Neural progenitor cell (in vitro differentiated cells): Measurements from ENCODE around the gene BOD1L1. TPM values are rescaled to one million over a fixed set of nuclear protein-coding genes. Genes with fewer than 3 reads are reported as not detected.

Experiments used
- DNase-seq: peaks from one replicate; pipeline ENCODE4 v3.0.0-alpha.2; 2016; ENCODE audit warnings: low spot score
- H2AFZ ChIP-seq: fragments of 200-600 bp; sonication (generic); replicated peaks from 2 replicates; pipeline ENCODE4 v1.6.1; 2016; ENCODE audit warnings: antibody characterized with exemption
- H3F3A ChIP-seq: fragments of 200-600 bp; sonication (generic); 2 replicates; pipeline ENCODE4 v1.6.1; 2016; ENCODE audit warnings: antibody characterized with exemption, low read depth
- H3K27ac ChIP-seq: fragments of 200-600 bp; sonication (generic); 2 replicates; pipeline ENCODE4 v1.5.1; 2016; ENCODE audit warnings: mild to moderate bottlenecking
- H3K27me3 ChIP-seq: fragments of 200-600 bp; sonication (generic); 2 replicates; pipeline ENCODE4 v1.6.1; 2016; ENCODE audit warnings: mild to moderate bottlenecking, moderate library complexity
- H3K36me3 ChIP-seq: fragments of 200-600 bp; sonication (generic); 2 replicates; pipeline ENCODE4 v1.5.1; 2016
- H3K4me1 ChIP-seq: fragments of 200-600 bp; sonication (generic); 2 replicates; pipeline ENCODE4 v1.6.1; 2016; ENCODE audit warnings: mixed run types
- H3K4me2 ChIP-seq: fragments of 200-600 bp; sonication (generic); 2 replicates; pipeline ENCODE4 v1.6.1; 2016
- H3K4me3 ChIP-seq: fragments of 200-600 bp; sonication (generic); 2 replicates; pipeline ENCODE4 v1.5.1; 2016
- H3K79me2 ChIP-seq: fragments of 200-600 bp; sonication (generic); 2 replicates; pipeline ENCODE4 v1.6.1; 2016; ENCODE audit warnings: low read depth
- H3K9ac ChIP-seq: fragments of 200-600 bp; sonication (generic); 2 replicates; pipeline ENCODE4 v1.6.1; 2016
- H3K9me3 ChIP-seq: fragments of 200-600 bp; sonication (generic); 2 replicates; pipeline ENCODE4 v1.5.1; 2016; ENCODE audit warnings: low read depth
- H4K20me1 ChIP-seq: fragments of 200-600 bp; sonication (generic); 2 replicates; pipeline ENCODE4 v1.6.1; 2016; ENCODE audit warnings: low read depth
- H3K27ac Mint-ChIP-seq: 3 replicates; pipeline ENCODE4 v1.8.0; 2021; ENCODE audit warnings: mixed read lengths
- H3K27me3 Mint-ChIP-seq: 2 replicates; pipeline ENCODE4 v1.8.0; 2022; ENCODE audit warnings: low read depth, mild to moderate bottlenecking, inconsistent platforms, moderate library complexity, mixed read lengths; ENCODE audit not compliant: insufficient read depth
- H3K36me3 Mint-ChIP-seq: 3 replicates; pipeline ENCODE4 v1.8.0; 2021; ENCODE audit warnings: mixed read lengths
- H3K4me1 Mint-ChIP-seq: 3 replicates; pipeline ENCODE4 v1.8.0; 2021; ENCODE audit warnings: mixed read lengths
- H3K4me3 Mint-ChIP-seq: 3 replicates; pipeline ENCODE4 v1.8.0; 2021; ENCODE audit warnings: mild to moderate bottlenecking, moderate library complexity, mixed read lengths
- H3K9me3 Mint-ChIP-seq: 3 replicates; pipeline ENCODE4 v1.8.0; 2020; ENCODE audit warnings: mixed read lengths
- CTCF ChIP-seq: fragments of 200-600 bp; sonication (generic); IDR thresholded peaks from 2 replicates; pipeline ENCODE4 v1.5.1; 2017; ENCODE audit warnings: antibody characterized with exemption, mild to moderate bottlenecking
- EZH2 ChIP-seq: fragments of 200-600 bp; sonication (generic); IDR thresholded peaks from 2 replicates; pipeline ENCODE4 v1.6.1; 2017; ENCODE audit warnings: antibody characterized with exemption, mild to moderate bottlenecking, moderate library complexity
- EZH2phosphoT487 ChIP-seq: fragments of 200-600 bp; sonication (generic); IDR thresholded peaks from 2 replicates; pipeline ENCODE4 v1.6.1; 2017; ENCODE audit warnings: antibody characterized with exemption
- total RNA-seq: library from RNA; depleted of rRNA; stranded (reverse); fragments of >200 nt; gene quantifications from 2 replicates; pipeline ENCODE4 v1.2.3, GENCODE V29; 2015; ENCODE audit warnings: low replicate concordance

BOD1L1 gene
- total RNA-seq, 1 donor from 2014 or later = 32.5 TPM

DNA sequence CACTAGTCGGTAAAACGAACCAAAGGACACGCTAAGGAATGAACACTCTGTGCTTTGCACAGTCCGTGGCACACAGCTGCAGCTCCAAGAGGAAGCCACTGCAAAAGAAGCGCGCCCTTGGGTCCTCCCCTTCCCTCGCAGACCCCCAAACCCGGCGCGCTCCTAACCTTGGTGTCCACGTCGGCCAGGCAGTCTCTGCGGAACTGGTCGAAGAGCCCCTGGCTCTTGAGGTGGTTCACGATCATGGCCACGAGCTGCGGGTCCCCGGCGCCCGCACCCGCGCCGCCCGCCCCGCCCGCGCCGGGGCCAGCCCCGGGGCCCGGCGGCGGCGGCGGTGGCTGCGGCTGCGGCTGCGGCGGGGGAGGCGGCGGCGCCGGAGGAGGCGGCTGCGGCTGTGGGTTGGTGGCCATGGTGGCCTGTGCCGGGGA is 333 bp downstream of the BOD1L1 start:
- TF ChIP-seq EZH2phosphoT487 = peak; percentile 8
- no peak for TF ChIP-seq EZH2
- H3K4me1 ChIP-seq = peaks cover 13% of the 10 kb centered on the region
- Mint-ChIP-seq H3K27me3 (no peaks in the 10 kb centered on the region), H3K4me3 (peak overlapping the region; percentile 98), H3K9me3 (no peaks in the 10 kb centered on the region), H3K4me1 (peaks cover 20% of the 10 kb centered on the region), H3K36me3 (no peaks in the 10 kb centered on the region), H3K27ac (peak overlapping the region; percentile 38)
- H3K36me3 ChIP-seq = no peaks in the 10 kb centered on the region
- peak overlapping the region; percentile 74 for H3K9ac ChIP-seq
- no peaks in the 10 kb centered on the region for H3F3A ChIP-seq
- peaks cover 50% of the 10 kb centered on the region for H3K79me2 ChIP-seq
- peaks cover 34% of the 10 kb centered on the region for H4K20me1 ChIP-seq
- H3K27me3 ChIP-seq = no peaks in the 10 kb centered on the region
- H3K4me2 ChIP-seq = peak overlapping the region; percentile 94
- peak overlapping the region; percentile 77 for H3K4me3 ChIP-seq
- peak overlapping the region; percentile 69 for H2AFZ ChIP-seq
- no peak for DNase-seq
- no peaks in the 10 kb centered on the region for H3K9me3 ChIP-seq
- no peak overlapping the region for H3K27ac ChIP-seq

DNA sequence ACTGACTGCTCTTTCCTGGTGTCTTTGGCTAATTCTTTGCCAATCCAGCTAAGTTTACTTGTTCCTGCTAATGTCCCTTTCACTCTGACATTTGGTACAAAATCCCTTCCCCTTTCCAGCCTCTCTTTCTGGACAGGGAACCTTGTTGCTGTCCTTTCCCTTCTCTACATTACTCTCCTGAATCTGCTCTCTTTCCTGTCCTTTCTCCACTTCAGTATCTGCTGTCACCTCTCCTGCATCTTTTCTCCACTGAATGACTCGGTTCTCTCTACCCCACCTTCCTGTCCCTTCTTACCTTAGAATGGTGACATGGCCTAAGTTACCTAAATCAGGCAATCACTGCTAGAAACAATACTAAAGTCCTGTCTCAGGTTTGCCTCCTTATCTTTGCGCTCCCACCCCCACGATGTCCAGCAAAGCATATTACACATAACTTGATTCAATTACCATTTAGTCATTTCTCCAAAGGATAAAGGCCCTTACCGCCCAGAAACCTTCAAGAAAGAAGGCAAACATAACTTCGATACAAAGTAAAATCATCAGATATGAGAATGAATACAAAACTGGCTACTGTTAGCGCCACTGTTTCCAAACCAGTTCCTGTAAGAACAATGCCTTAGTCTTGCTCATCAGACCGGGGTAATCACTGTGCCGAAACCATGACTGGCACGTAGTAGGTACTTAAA is 890 bp downstream of the BOD1L1 start:
- Histone ChIP-seq H3K4me2 (peak overlapping the region; percentile 94), H4K20me1 (peaks cover 37% of the 10 kb centered on the region), H3K79me2 (peaks cover 54% of the 10 kb centered on the region), H3K4me3 (peak overlapping the region; percentile 77), H3K9ac (peak overlapping the region; percentile 74), H2AFZ (no peak overlapping the region), H3K36me3 (no peaks in the 10 kb centered on the region), H3K4me1 (peaks cover 13% of the 10 kb centered on the region), H3K9me3 (no peaks in the 10 kb centered on the region), H3K27me3 (no peaks in the 10 kb centered on the region), H3F3A (no peaks in the 10 kb centered on the region), H3K27ac (no peak overlapping the region)
- TF ChIP-seq EZH2 (no peak), CTCF (no peak), EZH2phosphoT487 (no peak)
- H3K4me1 Mint-ChIP-seq = peaks cover 20% of the 10 kb centered on the region
- no peak for DNase-seq
- H3K36me3 Mint-ChIP-seq = no peaks in the 10 kb centered on the region
- H3K9me3 Mint-ChIP-seq = no peaks in the 10 kb centered on the region
- peak overlapping the region; percentile 38 for H3K27ac Mint-ChIP-seq
- H3K4me3 Mint-ChIP-seq = peak overlapping the region; percentile 88
- H3K27me3 Mint-ChIP-seq = no peaks in the 10 kb centered on the region

DNA sequence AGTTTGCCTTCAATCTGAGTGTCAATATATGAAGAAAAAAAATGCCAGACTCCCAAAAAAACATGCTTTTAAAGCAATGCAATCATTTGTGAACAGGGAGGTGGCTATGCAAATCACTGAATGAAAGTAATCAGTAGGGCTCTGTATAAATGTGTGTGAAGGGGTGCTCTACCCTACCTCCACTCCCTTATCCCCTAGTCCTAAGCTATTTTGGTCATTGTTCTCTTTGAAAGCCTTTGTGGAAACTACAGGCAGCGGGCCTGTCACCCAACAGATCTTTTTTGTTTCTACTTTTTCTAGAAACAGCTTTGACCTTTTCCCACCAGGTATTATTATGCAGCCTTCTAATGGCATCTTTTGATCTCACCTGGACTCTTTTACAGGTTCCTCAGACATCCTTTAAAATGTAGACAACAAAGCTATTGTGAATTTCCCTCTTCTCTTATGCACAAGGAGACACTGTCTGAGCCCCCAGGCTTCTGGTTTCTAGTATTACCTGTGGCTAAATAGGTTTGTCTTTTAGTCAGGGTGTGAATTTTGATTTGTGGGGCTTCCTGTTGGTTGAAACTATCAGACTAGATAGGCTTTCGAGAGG is 9.2 kb downstream of the BOD1L1 start:
- Histone ChIP-seq H2AFZ (no peak overlapping the region), H3K79me2 (peaks cover 26% of the 10 kb centered on the region), H3K9me3 (no peaks in the 10 kb centered on the region), H3K27me3 (no peaks in the 10 kb centered on the region), H3K9ac (no peak overlapping the region), H4K20me1 (peaks cover 23% of the 10 kb centered on the region), H3K27ac (no peak overlapping the region), H3K4me1 (no peaks in the 10 kb centered on the region), H3F3A (no peaks in the 10 kb centered on the region), H3K36me3 (peaks cover 14% of the 10 kb centered on the region), H3K4me2 (no peak overlapping the region), H3K4me3 (no peak overlapping the region)
- DNase-seq = no peak
- Mint-ChIP-seq H3K36me3 (peaks cover 2% of the 10 kb centered on the region), H3K27ac (no peak overlapping the region), H3K4me3 (no peak overlapping the region), H3K9me3 (no peaks in the 10 kb centered on the region), H3K27me3 (peaks cover 2% of the 10 kb centered on the region), H3K4me1 (no peaks in the 10 kb centered on the region)
- TF ChIP-seq EZH2 (no peak), CTCF (no peak), EZH2phosphoT487 (no peak)

DNA sequence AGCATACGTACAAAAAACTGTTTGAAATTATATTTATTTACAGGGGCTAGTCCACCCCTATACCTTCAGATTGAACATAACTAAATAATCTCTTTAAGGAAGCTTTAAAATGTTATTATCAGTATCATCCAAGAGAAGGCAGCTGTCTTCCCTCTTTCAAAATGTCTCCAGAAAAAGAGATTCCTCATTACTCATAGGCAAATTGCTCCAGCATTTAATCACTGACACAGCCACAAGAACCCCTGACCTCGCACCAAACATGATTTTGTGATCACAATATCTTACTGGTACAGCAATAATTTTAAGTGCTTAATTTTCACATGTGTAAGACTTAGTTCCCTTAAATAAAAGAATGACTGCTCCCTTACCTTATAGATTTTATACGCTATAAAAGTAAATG is 9.7 kb downstream of the BOD1L1 start:
- Histone ChIP-seq H3K79me2 (peaks cover 20% of the 10 kb centered on the region), H3K4me2 (no peak overlapping the region), H3K36me3 (peaks cover 15% of the 10 kb centered on the region), H4K20me1 (peaks cover 21% of the 10 kb centered on the region), H3K4me3 (no peak overlapping the region), H3K27me3 (no peaks in the 10 kb centered on the region), H3K27ac (no peak overlapping the region), H3K9ac (no peak overlapping the region), H3K9me3 (no peaks in the 10 kb centered on the region), H2AFZ (no peak overlapping the region), H3K4me1 (no peaks in the 10 kb centered on the region), H3F3A (no peaks in the 10 kb centered on the region)
- Mint-ChIP-seq H3K27ac (no peak overlapping the region), H3K4me1 (no peaks in the 10 kb centered on the region), H3K4me3 (no peak overlapping the region), H3K27me3 (peaks cover 2% of the 10 kb centered on the region), H3K36me3 (peaks cover 2% of the 10 kb centered on the region), H3K9me3 (no peaks in the 10 kb centered on the region)
- DNase-seq = no peak
- no peak for TF ChIP-seq EZH2
- TF ChIP-seq CTCF = no peak
- TF ChIP-seq EZH2phosphoT487 = no peak
